ENCODE data around the gene RIN2. TPM values are rescaled to one million over a fixed set of nuclear protein-coding genes. Genes with fewer than 3 reads are reported as not detected.

Gene RIN2
- total RNA-seq, 2 donors from 2014 or later, result 17.0 to 19.6 TPM

- WGBS, 2 experiments (ENCODE audit: insufficient coverage in 1 of 2, insufficient read length in 1 of 2), result 92 to 95% methylated on average over 2 of the region's 2 CpGs
- peaks cover 3% of the 10 kb centered on the region for H3K9me3 Mint-ChIP-seq
- Histone ChIP-seq H3K9ac (ENCODE audit: extremely low read depth, low read length, poor library complexity, severe bottlenecking) (no peak overlapping the region), H3K27ac (ENCODE audit: low read depth, low read length) (no peak overlapping the region), H3K9me3 (ENCODE audit: control insufficient read depth, low read length) (peaks cover 5% of the 10 kb centered on the region), H3K36me3 (ENCODE audit: control insufficient read depth, insufficient read depth, low read length) (no peaks in the 10 kb centered on the region), H3K4me1 (ENCODE audit: control insufficient read depth, insufficient read depth, low read length) (no peaks in the 10 kb centered on the region), H3K4me3 (ENCODE audit: low read length) (no peak overlapping the region), H3K27me3 (ENCODE audit: control insufficient read depth, insufficient read depth, low read length, poor library complexity, severe bottlenecking) (no peaks in the 10 kb centered on the region)
- H3K27me3 Mint-ChIP-seq (ENCODE audit: insufficient read depth), result no peaks in the 10 kb centered on the region
- H3K4me1 Mint-ChIP-seq, result peaks cover 5% of the 10 kb centered on the region
- H3K36me3 Mint-ChIP-seq (ENCODE audit: low read depth), result peaks cover 2% of the 10 kb centered on the region
- DNase-seq, result no peak
- H3K4me3 Mint-ChIP-seq, result no peak overlapping the region
- no peak for TF ChIP-seq CTCF (conservative IDR thresholded peaks at IDR 0.05)
- no peak overlapping the region for H3K27ac Mint-ChIP-seq
Observed at GRCh38 chr20:19793716-19794115, 35.7 kb downstream of the RIN2 start.

- Histone ChIP-seq H3K4me3 (ENCODE audit: low read length) (no peak overlapping the region), H3K9me3 (ENCODE audit: control insufficient read depth, low read length) (no peaks in the 10 kb centered on the region), H3K27me3 (ENCODE audit: control insufficient read depth, insufficient read depth, low read length, poor library complexity, severe bottlenecking) (no peaks in the 10 kb centered on the region), H3K4me1 (ENCODE audit: control insufficient read depth, insufficient read depth, low read length) (no peaks in the 10 kb centered on the region), H3K36me3 (ENCODE audit: control insufficient read depth, insufficient read depth, low read length) (no peaks in the 10 kb centered on the region), H3K9ac (ENCODE audit: extremely low read depth, low read length, poor library complexity, severe bottlenecking) (no peak overlapping the region), H3K27ac (ENCODE audit: low read depth, low read length) (no peak overlapping the region)
- Mint-ChIP-seq H3K9me3 (no peaks in the 10 kb centered on the region), H3K27me3 (ENCODE audit: insufficient read depth) (no peaks in the 10 kb centered on the region), H3K4me1 (no peaks in the 10 kb centered on the region), H3K36me3 (ENCODE audit: low read depth) (peaks cover 5% of the 10 kb centered on the region), H3K27ac (no peak overlapping the region), H3K4me3 (no peak overlapping the region)
- no peak for TF ChIP-seq CTCF (conservative IDR thresholded peaks at IDR 0.05)
- 98 to 100% methylated on average over 5 of the region's 5 CpGs for WGBS, 2 experiments (ENCODE audit: insufficient coverage in 1 of 2, insufficient read length in 1 of 2)
- DNase-seq, result no peak
Observed at GRCh38 chr20:19794941-19795340, 36.9 kb downstream of the RIN2 start.

- Mint-ChIP-seq H3K27ac (no peak overlapping the region), H3K36me3 (ENCODE audit: low read depth) (peaks cover 31% of the 10 kb centered on the region), H3K27me3 (ENCODE audit: insufficient read depth) (no peaks in the 10 kb centered on the region), H3K4me3 (no peak overlapping the region), H3K9me3 (peaks cover 5% of the 10 kb centered on the region), H3K4me1 (peaks cover 6% of the 10 kb centered on the region)
- no peak overlapping the region for H3K27ac ChIP-seq (ENCODE audit: low read depth, low read length)
- peaks cover 16% of the 10 kb centered on the region for H3K36me3 ChIP-seq (ENCODE audit: control insufficient read depth, insufficient read depth, low read length)
- no peak for DNase-seq
- TF ChIP-seq CTCF (conservative IDR thresholded peaks at IDR 0.05), result no peak
- no peaks in the 10 kb centered on the region for H3K4me1 ChIP-seq (ENCODE audit: control insufficient read depth, insufficient read depth, low read length)
- no peak overlapping the region for H3K9ac ChIP-seq (ENCODE audit: extremely low read depth, low read length, poor library complexity, severe bottlenecking)
- 83 to 92% methylated on average over 1 to 5 of the region's 5 CpGs for WGBS, 2 experiments (ENCODE audit: insufficient coverage in 1 of 2, insufficient read length in 1 of 2)
- peaks cover 5% of the 10 kb centered on the region for H3K9me3 ChIP-seq (ENCODE audit: control insufficient read depth, low read length)
- H3K4me3 ChIP-seq (ENCODE audit: low read length), result no peak overlapping the region
- no peaks in the 10 kb centered on the region for H3K27me3 ChIP-seq (ENCODE audit: control insufficient read depth, insufficient read depth, low read length, poor library complexity, severe bottlenecking)
Observed at GRCh38 chr20:19799325-19799724, 41.3 kb downstream of the RIN2 start.
